Smooth muscle cell (in vitro differentiated cells): Measurements from ENCODE around the gene RASEF. TPM values are rescaled to one million over a fixed set of nuclear protein-coding genes. Genes with fewer than 3 reads are reported as not detected.

Experiments used
- DNase-seq: peaks from one replicate; lab custom pipeline; 2025; ENCODE audit not compliant: unreplicated experiment; lab: John Stamatoyannopoulos, UW
- H2AFZ ChIP-seq: fragments of 200-600 bp; sonication (generic); 2 replicates; pipeline ENCODE4 v1.6.0; 2016; ENCODE audit warnings: antibody characterized with exemption, low read depth, mild to moderate bottlenecking
- H3F3A ChIP-seq: fragments of 200-600 bp; sonication (generic); 2 replicates; pipeline ENCODE4 v1.6.0; 2017; ENCODE audit warnings: antibody characterized with exemption, low read depth
- H3K27ac ChIP-seq: fragments of 200-600 bp; sonication (generic); 2 replicates; pipeline ENCODE4 v1.5.1; 2016; ENCODE audit warnings: low read depth, mild to moderate bottlenecking
- H3K27me3 ChIP-seq: fragments of 200-600 bp; sonication (generic); 2 replicates; pipeline ENCODE4 v1.6.1; 2016; ENCODE audit warnings: low read depth, mild to moderate bottlenecking
- H3K36me3 ChIP-seq: fragments of 200-600 bp; sonication (generic); 2 replicates; pipeline ENCODE4 v1.5.1; 2016; ENCODE audit warnings: low read depth
- H3K4me1 ChIP-seq: fragments of 200-600 bp; sonication (generic); 2 replicates; pipeline ENCODE4 v1.5.1; 2016; ENCODE audit warnings: low read depth
- H3K4me2 ChIP-seq: fragments of 200-600 bp; sonication (generic); 2 replicates; pipeline ENCODE4 v1.6.0; 2016; ENCODE audit warnings: mild to moderate bottlenecking
- H3K4me3 ChIP-seq: fragments of 200-600 bp; sonication (generic); 2 replicates; pipeline ENCODE4 v1.5.1; 2016; ENCODE audit warnings: mild to moderate bottlenecking
- H3K79me2 ChIP-seq: fragments of 200-600 bp; sonication (generic); 2 replicates; pipeline ENCODE4 v1.6.0; 2016; ENCODE audit warnings: low read depth, mild to moderate bottlenecking
- H3K9ac ChIP-seq: fragments of 200-600 bp; sonication (generic); 2 replicates; pipeline ENCODE4 v1.6.0; 2016; ENCODE audit warnings: low read depth
- H3K9me3 ChIP-seq: fragments of 200-600 bp; sonication (generic); replicated peaks from 2 replicates; pipeline ENCODE4 v1.5.1; 2016; ENCODE audit warnings: low read depth
- H4K20me1 ChIP-seq: fragments of 200-600 bp; sonication (generic); 2 replicates; pipeline ENCODE4 v1.6.0; 2016; ENCODE audit warnings: low read depth
- CTCF ChIP-seq: fragments of 200-600 bp; sonication (generic); IDR thresholded peaks from 2 replicates; pipeline ENCODE4 v1.5.1; 2017; ENCODE audit warnings: borderline replicate concordance, mild to moderate bottlenecking, antibody characterized with exemption; ENCODE audit not compliant: insufficient read depth, poor library complexity, severe bottlenecking
- WGBS: methylation state at CpG from one replicate; pipeline ENCODE4 v1.1.7; 2016; ENCODE audit warnings: low lambda C conversion rate; 5-methylcytosine and 5-hydroxymethylcytosine counted together
- polyA plus RNA-seq: library from polyadenylated mRNA; unstranded; fragments of >200 nt; fragmentation: Nextera tagmentation; extraction: Ambion mirVana; gene quantifications from 2 replicates; pipeline ENCODE4 v1.2.1, GENCODE V29; 2016
- total RNA-seq: library from RNA; depleted of rRNA; stranded (reverse); fragments of >200 nt; gene quantifications from 2 replicates; pipeline ENCODE4 v1.2.3, GENCODE V29; 2014

RASEF gene
- total and polyA plus RNA-seq, 2 experiments from 2014 or later = 0.11 to 1.7 TPM

- H3K9ac ChIP-seq = no peak overlapping the region
- WGBS = 25% methylated on average over 1 of the region's 1 CpG
- H2AFZ ChIP-seq = no peak overlapping the region
- DNase-seq = no peak
- H3K79me2 ChIP-seq = no peaks in the 10 kb centered on the region
- peaks cover 10% of the 10 kb centered on the region for H3K27me3 ChIP-seq
- no peaks in the 10 kb centered on the region for H3F3A ChIP-seq
- no peak overlapping the region for H3K4me3 ChIP-seq
- no peaks in the 10 kb centered on the region for H4K20me1 ChIP-seq
- H3K9me3 ChIP-seq = no peaks in the 10 kb centered on the region
- H3K36me3 ChIP-seq = no peaks in the 10 kb centered on the region
- TF ChIP-seq CTCF = no peak
- H3K4me1 ChIP-seq = no peaks in the 10 kb centered on the region
- H3K27ac ChIP-seq = no peak overlapping the region
- no peak overlapping the region for H3K4me2 ChIP-seq
These were observed 21.2 kb downstream of the RASEF start for GRCh38 chr9:83041771-83042170.

- no peak for TF ChIP-seq CTCF
- DNase-seq = no peak
- 82% methylated on average over 5 of the region's 5 CpGs for WGBS
These were observed 23.6 kb downstream of the RASEF start for GRCh38 chr9:83039303-83039702.

GRCh38 chr9:83036043-83036442 is 26.9 kb downstream of the RASEF start:
- Histone ChIP-seq H3K4me2 (no peak overlapping the region), H3K79me2 (no peaks in the 10 kb centered on the region), H3K27ac (no peak overlapping the region), H3K36me3 (no peaks in the 10 kb centered on the region), H4K20me1 (no peaks in the 10 kb centered on the region), H3K4me3 (no peak overlapping the region), H2AFZ (no peak overlapping the region), H3K9ac (no peak overlapping the region), H3K9me3 (no peaks in the 10 kb centered on the region), H3K27me3 (no peaks in the 10 kb centered on the region), H3F3A (no peaks in the 10 kb centered on the region), H3K4me1 (peaks cover 8% of the 10 kb centered on the region)
- DNase-seq = no peak
- no peak for TF ChIP-seq CTCF
- 76% methylated on average over 2 of the region's 2 CpGs for WGBS

More at GRCh38 chr9:83039303-83039702, 23.6 kb downstream of the RASEF start:
- H3K4me1 ChIP-seq = peaks cover under 1% of the 10 kb centered on the region
- no peaks in the 10 kb centered on the region for H4K20me1 ChIP-seq
- H3K9ac ChIP-seq = no peak overlapping the region
- H3K79me2 ChIP-seq = no peaks in the 10 kb centered on the region
- peaks cover 2% of the 10 kb centered on the region for H3K27me3 ChIP-seq
- no peaks in the 10 kb centered on the region for H3K36me3 ChIP-seq
- H3K4me3 ChIP-seq = no peak overlapping the region
- H3K27ac ChIP-seq = no peak overlapping the region
- no peak overlapping the region for H2AFZ ChIP-seq
- no peaks in the 10 kb centered on the region for H3F3A ChIP-seq
- H3K4me2 ChIP-seq = no peak overlapping the region
- H3K9me3 ChIP-seq = no peaks in the 10 kb centered on the region

- Histone ChIP-seq H3K27ac (no peak overlapping the region), H3F3A (no peaks in the 10 kb centered on the region), H3K4me3 (no peak overlapping the region), H4K20me1 (no peaks in the 10 kb centered on the region), H3K9ac (no peak overlapping the region), H3K36me3 (no peaks in the 10 kb centered on the region), H3K9me3 (no peaks in the 10 kb centered on the region), H3K4me2 (no peak overlapping the region), H3K27me3 (no peaks in the 10 kb centered on the region), H3K79me2 (no peaks in the 10 kb centered on the region), H2AFZ (no peak overlapping the region), H3K4me1 (peaks cover 8% of the 10 kb centered on the region)
- 96% methylated on average over 2 of the region's 2 CpGs for WGBS
- no peak for DNase-seq
- no peak for TF ChIP-seq CTCF
These were observed 27.8 kb downstream of the RASEF start for GRCh38 chr9:83035143-83035542.
